ENCODE measurements around the gene WDR90. TPM values are rescaled to one million over a fixed set of nuclear protein-coding genes. Genes with fewer than 3 reads are reported as not detected.

WDR90 gene
- total and polyA plus RNA-seq, 2 of the 13 experiments (the other 11 are each of a cell fraction or from before 2014, with no cell fraction given) = 14.9 to 28.9 TPM

GRCh38 chr16:714079-714478, 64.9 kb downstream of the WDR90 start (continued):
- TF ChIP-seq, protein P1, sequence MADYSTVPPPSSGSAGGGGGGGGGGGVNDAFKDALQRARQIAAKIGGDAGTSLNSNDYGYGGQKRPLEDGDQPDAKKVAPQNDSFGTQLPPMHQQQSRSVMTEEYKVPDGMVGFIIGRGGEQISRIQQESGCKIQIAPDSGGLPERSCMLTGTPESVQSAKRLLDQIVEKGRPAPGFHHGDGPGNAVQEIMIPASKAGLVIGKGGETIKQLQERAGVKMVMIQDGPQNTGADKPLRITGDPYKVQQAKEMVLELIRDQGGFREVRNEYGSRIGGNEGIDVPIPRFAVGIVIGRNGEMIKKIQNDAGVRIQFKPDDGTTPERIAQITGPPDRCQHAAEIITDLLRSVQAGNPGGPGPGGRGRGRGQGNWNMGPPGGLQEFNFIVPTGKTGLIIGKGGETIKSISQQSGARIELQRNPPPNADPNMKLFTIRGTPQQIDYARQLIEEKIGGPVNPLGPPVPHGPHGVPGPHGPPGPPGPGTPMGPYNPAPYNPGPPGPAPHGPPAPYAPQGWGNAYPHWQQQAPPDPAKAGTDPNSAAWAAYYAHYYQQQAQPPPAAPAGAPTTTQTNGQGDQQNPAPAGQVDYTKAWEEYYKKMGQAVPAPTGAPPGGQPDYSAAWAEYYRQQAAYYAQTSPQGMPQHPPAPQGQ (CRISPR knock-in tag; IDR thresholded peaks at IDR 0.05; ENCODE audit: borderline replicate concordance) = no peak
- TF ChIP-seq, protein P2, sequence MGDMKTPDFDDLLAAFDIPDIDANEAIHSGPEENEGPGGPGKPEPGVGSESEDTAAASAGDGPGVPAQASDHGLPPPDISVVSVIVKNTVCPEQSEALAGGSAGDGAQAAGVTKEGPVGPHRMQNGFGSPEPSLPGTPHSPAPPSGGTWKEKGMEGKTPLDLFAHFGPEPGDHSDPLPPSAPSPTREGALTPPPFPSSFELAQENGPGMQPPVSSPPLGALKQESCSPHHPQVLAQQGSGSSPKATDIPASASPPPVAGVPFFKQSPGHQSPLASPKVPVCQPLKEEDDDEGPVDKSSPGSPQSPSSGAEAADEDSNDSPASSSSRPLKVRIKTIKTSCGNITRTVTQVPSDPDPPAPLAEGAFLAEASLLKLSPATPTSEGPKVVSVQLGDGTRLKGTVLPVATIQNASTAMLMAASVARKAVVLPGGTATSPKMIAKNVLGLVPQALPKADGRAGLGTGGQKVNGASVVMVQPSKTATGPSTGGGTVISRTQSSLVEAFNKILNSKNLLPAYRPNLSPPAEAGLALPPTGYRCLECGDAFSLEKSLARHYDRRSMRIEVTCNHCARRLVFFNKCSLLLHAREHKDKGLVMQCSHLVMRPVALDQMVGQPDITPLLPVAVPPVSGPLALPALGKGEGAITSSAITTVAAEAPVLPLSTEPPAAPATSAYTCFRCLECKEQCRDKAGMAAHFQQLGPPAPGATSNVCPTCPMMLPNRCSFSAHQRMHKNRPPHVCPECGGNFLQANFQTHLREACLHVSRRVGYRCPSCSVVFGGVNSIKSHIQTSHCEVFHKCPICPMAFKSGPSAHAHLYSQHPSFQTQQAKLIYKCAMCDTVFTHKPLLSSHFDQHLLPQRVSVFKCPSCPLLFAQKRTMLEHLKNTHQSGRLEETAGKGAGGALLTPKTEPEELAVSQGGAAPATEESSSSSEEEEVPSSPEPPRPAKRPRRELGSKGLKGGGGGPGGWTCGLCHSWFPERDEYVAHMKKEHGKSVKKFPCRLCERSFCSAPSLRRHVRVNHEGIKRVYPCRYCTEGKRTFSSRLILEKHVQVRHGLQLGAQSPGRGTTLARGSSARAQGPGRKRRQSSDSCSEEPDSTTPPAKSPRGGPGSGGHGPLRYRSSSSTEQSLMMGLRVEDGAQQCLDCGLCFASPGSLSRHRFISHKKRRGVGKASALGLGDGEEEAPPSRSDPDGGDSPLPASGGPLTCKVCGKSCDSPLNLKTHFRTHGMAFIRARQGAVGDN (CRISPR knock-in tag; IDR thresholded peaks at IDR 0.05) = peak; percentile 71; the same call in 1 of the 2 replicates
- TF ChIP-seq AFF4 (CRISPR knock-in tag; IDR thresholded peaks at IDR 0.05) = no peak
- TF ChIP-seq ZFP36L2 (CRISPR knock-in tag; IDR thresholded peaks at IDR 0.05) = no peak
- no peak for TF ChIP-seq GABPA (IDR thresholded peaks at IDR 0.05; ENCODE audit: low read depth, low read length)
- TF ChIP-seq GABPA (CRISPR knock-in tag; IDR thresholded peaks at IDR 0.05; ENCODE audit: low read depth) = peak; percentile 34; the same call in 1 of the 2 replicates
